Hepatocyte (in vitro differentiated cells): ENCODE data around the gene FUT7. TPM values are rescaled to one million over a fixed set of nuclear protein-coding genes. Genes with fewer than 3 reads are reported as not detected.

Source experiments
- DNase-seq: peaks from one replicate; pipeline ENCODE4 v3.0.0-alpha.2; 2016; ENCODE audit warnings: low spot score
- H2AFZ ChIP-seq: fragments of 200-600 bp; sonication (generic); 2 replicates; pipeline ENCODE4 v1.6.0; 2016; ENCODE audit warnings: antibody characterized with exemption, mild to moderate bottlenecking
- H3K27ac ChIP-seq: fragments of 200-600 bp; sonication (generic); 2 replicates; pipeline ENCODE4 v1.5.1; 2016; ENCODE audit warnings: mild to moderate bottlenecking
- H3K27me3 ChIP-seq: fragments of 200-600 bp; sonication (generic); 2 replicates; pipeline ENCODE4 v1.6.1; 2016
- H3K36me3 ChIP-seq: fragments of 200-600 bp; sonication (generic); replicated peaks from 2 replicates; pipeline ENCODE4 v1.5.1; 2016; ENCODE audit warnings: low read depth; ENCODE audit not compliant: insufficient read depth
- H3K4me1 ChIP-seq: fragments of 200-600 bp; sonication (generic); 2 replicates; pipeline ENCODE4 v1.5.1; 2016; ENCODE audit warnings: mild to moderate bottlenecking, moderate library complexity; ENCODE audit not compliant: insufficient read depth
- H3K4me2 ChIP-seq: fragments of 200-600 bp; sonication (generic); 2 replicates; pipeline ENCODE4 v1.6.0; 2016
- H3K4me3 ChIP-seq: fragments of 200-600 bp; sonication (generic); 2 replicates; pipeline ENCODE4 v1.5.1; 2016; ENCODE audit warnings: mild to moderate bottlenecking
- H3K79me2 ChIP-seq: fragments of 200-600 bp; sonication (generic); 2 replicates; pipeline ENCODE4 v1.6.0; 2017; ENCODE audit warnings: mild to moderate bottlenecking
- H3K9me2 ChIP-seq: fragments of 200-600 bp; sonication (generic); replicated peaks from 2 replicates; pipeline ENCODE4 v1.6.0; 2017; ENCODE audit warnings: mild to moderate bottlenecking; ENCODE audit not compliant: insufficient read depth
- H3K9me3 ChIP-seq: fragments of 200-600 bp; sonication (generic); 2 replicates; pipeline ENCODE4 v1.5.1; 2016; ENCODE audit warnings: low read depth, mild to moderate bottlenecking
- H4K20me1 ChIP-seq: fragments of 200-600 bp; sonication (generic); 2 replicates; pipeline ENCODE4 v1.6.0; 2016; ENCODE audit warnings: mild to moderate bottlenecking; ENCODE audit not compliant: insufficient read depth, poor library complexity, severe bottlenecking
- EZH2 ChIP-seq: fragments of 200-600 bp; sonication (generic); IDR thresholded peaks from 2 replicates; pipeline ENCODE4 v1.6.1; 2016; ENCODE audit warnings: antibody characterized with exemption, mild to moderate bottlenecking, borderline replicate concordance
- EZH2phosphoT487 ChIP-seq: fragments of 200-600 bp; sonication (generic); IDR thresholded peaks from one replicate; pipeline ENCODE4 v1.6.1; 2018; ENCODE audit warnings: antibody characterized with exemption, mild to moderate bottlenecking, low read depth, moderate library complexity; ENCODE audit not compliant: unreplicated experiment, severe bottlenecking
- WGBS: methylation state at CpG from one replicate; pipeline ENCODE4 v1.1.6; 2016; ENCODE audit warnings: low lambda C conversion rate; ENCODE audit errors: missing lambda C conversion rate; 5-methylcytosine and 5-hydroxymethylcytosine counted together
- polyA plus RNA-seq: library from polyadenylated mRNA; unstranded; fragments of >200 nt; fragmentation: Nextera tagmentation; extraction: Ambion mirVana; gene quantifications from 2 replicates; pipeline ENCODE4 v1.2.1, GENCODE V29; 2016
- total RNA-seq: library from RNA; depleted of rRNA; stranded (reverse); fragments of >200 nt; gene quantifications from 2 replicates; pipeline ENCODE4 v1.2.3, GENCODE V29; 2014
- TF ChIP-seq, protein P1 (sequence below): fragments of 200-600 bp; sonication (generic); IDR thresholded peaks from 2 replicates; pipeline ENCODE4 v1.5.1; 2016; ENCODE audit warnings: antibody characterized with exemption, mild to moderate bottlenecking; ENCODE audit not compliant: poor library complexity

Gene FUT7
- total and polyA plus RNA-seq, 2 experiments from 2014 or later: not detected

DNA sequence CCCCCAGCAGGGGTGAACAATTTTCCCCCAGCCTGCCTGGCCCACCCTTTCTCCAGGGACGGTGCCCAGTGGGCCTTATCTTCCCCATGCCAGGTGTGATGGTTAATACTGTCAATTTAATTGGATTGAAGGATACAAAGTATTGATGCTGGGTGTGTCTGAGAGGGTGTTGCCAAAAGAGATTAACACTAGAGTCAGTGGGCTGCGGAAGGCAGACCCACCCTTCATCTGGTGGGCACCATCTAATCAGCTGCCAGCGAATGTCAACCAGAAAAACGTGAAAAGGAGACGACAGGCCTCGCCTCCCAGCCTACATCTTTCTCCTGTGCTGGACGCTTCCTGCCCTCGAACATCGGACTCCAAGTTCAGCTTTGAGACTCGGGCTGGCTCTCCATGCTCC, 5.6 kb upstream of the FUT7 start:
- Histone ChIP-seq H3K4me2 (no peak overlapping the region), H4K20me1 (no peaks in the 10 kb centered on the region), H3K27me3 (no peaks in the 10 kb centered on the region), H3K4me1 (no peaks in the 10 kb centered on the region), H2AFZ (no peak overlapping the region), H3K79me2 (no peaks in the 10 kb centered on the region), H3K36me3 (no peaks in the 10 kb centered on the region), H3K9me3 (no peaks in the 10 kb centered on the region), H3K4me3 (no peak overlapping the region), H3K27ac (no peak overlapping the region), H3K9me2 (no peaks in the 10 kb centered on the region)
- TF ChIP-seq EZH2phosphoT487 (no peak), EZH2 (no peak)
- TF ChIP-seq, protein P1, sequence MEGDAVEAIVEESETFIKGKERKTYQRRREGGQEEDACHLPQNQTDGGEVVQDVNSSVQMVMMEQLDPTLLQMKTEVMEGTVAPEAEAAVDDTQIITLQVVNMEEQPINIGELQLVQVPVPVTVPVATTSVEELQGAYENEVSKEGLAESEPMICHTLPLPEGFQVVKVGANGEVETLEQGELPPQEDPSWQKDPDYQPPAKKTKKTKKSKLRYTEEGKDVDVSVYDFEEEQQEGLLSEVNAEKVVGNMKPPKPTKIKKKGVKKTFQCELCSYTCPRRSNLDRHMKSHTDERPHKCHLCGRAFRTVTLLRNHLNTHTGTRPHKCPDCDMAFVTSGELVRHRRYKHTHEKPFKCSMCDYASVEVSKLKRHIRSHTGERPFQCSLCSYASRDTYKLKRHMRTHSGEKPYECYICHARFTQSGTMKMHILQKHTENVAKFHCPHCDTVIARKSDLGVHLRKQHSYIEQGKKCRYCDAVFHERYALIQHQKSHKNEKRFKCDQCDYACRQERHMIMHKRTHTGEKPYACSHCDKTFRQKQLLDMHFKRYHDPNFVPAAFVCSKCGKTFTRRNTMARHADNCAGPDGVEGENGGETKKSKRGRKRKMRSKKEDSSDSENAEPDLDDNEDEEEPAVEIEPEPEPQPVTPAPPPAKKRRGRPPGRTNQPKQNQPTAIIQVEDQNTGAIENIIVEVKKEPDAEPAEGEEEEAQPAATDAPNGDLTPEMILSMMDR: no peak
- DNase-seq: no peak
- WGBS: 92% methylated on average over 10 of the region's 10 CpGs

DNA sequence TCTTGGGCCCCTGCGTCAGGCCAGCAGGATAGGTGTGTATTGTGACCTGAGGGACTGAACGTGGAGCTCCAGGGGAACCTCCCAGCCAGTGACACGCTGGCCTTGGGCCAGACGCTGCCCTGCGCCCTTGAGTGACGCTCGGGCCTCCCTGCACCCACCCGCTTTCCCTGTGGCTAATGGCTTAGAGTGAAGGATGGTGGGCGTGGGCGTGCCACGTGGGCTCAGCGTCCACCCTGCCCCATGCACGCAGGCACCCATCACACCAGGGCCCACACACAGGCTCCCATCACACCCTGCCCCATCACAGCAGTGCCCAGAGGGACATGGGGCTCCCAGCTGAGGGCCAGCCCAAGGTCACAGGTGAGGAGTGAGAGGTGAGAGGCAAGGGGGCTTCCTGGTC, 5.1 kb upstream of the FUT7 start:
- DNase-seq: no peak
- no peaks in the 10 kb centered on the region for H3K4me1 ChIP-seq
- no peak overlapping the region for H3K4me2 ChIP-seq
- H4K20me1 ChIP-seq: no peaks in the 10 kb centered on the region
- H2AFZ ChIP-seq: no peak overlapping the region
- no peaks in the 10 kb centered on the region for H3K36me3 ChIP-seq
- H3K27ac ChIP-seq: no peak overlapping the region
- no peaks in the 10 kb centered on the region for H3K79me2 ChIP-seq
- H3K27me3 ChIP-seq: no peaks in the 10 kb centered on the region
- H3K9me2 ChIP-seq: no peaks in the 10 kb centered on the region
- TF ChIP-seq EZH2 (no peak), EZH2phosphoT487 (no peak)
- TF ChIP-seq, protein P1: no peak
- no peaks in the 10 kb centered on the region for H3K9me3 ChIP-seq
- no peak overlapping the region for H3K4me3 ChIP-seq
- WGBS: 91% methylated on average over 13 of the region's 13 CpGs

DNA sequence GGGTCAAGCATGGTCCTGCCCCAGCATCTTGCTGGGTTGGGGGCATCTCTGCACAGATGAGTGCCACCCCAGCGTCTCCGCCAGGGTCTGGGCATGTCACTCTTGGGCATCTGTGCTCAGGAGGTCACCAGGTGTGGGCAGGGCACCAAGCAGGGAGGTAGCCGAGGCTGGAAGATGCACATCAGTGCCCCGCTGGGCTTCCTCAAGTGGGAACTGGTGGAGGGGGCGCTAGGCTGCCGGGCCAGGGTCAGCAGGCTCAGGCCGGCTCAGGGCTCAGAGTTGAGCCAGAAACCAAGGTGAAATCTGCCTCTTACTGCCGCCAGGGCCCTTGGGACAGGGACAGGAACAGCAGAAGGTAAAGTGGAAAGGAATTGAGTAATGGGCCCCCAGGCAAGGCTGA, 4.0 kb upstream of the FUT7 start:
- DNase-seq: no peak
- Histone ChIP-seq H3K79me2 (no peaks in the 10 kb centered on the region), H3K9me3 (no peaks in the 10 kb centered on the region), H3K27me3 (no peaks in the 10 kb centered on the region), H3K36me3 (no peaks in the 10 kb centered on the region), H3K9me2 (no peaks in the 10 kb centered on the region), H3K4me2 (no peak overlapping the region), H3K4me1 (no peaks in the 10 kb centered on the region), H3K4me3 (no peak overlapping the region), H3K27ac (no peak overlapping the region), H2AFZ (no peak overlapping the region), H4K20me1 (no peaks in the 10 kb centered on the region)
- TF ChIP-seq EZH2phosphoT487: no peak
- TF ChIP-seq, protein P1: no peak
- WGBS: 76% methylated on average over 8 of the region's 8 CpGs

DNA sequence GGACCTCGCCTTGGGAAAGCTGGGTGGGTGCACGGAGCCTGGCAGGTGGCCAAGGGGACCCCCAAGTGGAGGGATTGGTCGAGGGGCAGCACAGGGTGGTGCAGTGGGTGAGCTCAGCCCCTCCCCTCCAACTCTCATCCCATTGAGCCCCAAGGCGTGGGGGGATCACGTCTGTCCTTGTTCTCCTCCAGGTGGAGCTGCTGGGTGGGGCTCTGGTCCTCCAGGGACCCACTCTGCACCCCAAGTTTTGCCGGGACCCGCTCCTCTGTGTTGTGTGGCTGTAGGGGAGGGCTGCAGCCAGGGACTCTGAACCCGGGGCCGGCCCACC, 3.6 kb upstream of the FUT7 start:
- H3K27me3 ChIP-seq: no peaks in the 10 kb centered on the region
- no peaks in the 10 kb centered on the region for H4K20me1 ChIP-seq
- H3K4me1 ChIP-seq: no peaks in the 10 kb centered on the region
- WGBS: 42% methylated on average over 9 of the region's 9 CpGs
- DNase-seq: no peak
- no peak overlapping the region for H3K4me2 ChIP-seq
- H3K9me2 ChIP-seq: no peaks in the 10 kb centered on the region
- no peak overlapping the region for H3K4me3 ChIP-seq
- H2AFZ ChIP-seq: no peak overlapping the region
- no peaks in the 10 kb centered on the region for H3K9me3 ChIP-seq
- H3K27ac ChIP-seq: no peak overlapping the region
- H3K79me2 ChIP-seq: no peaks in the 10 kb centered on the region
- TF ChIP-seq EZH2phosphoT487 (no peak), EZH2 (no peak)
- TF ChIP-seq, protein P1: no peak
- H3K36me3 ChIP-seq: no peaks in the 10 kb centered on the region
